K562 treated with DMSO at 1 percent for 24 hours (cell line): ENCODE data around the gene SLC37A4. TPM values are rescaled to one million over a fixed set of nuclear protein-coding genes. Genes with fewer than 3 reads are reported as not detected.

Source experiments
- total RNA-seq: library from RNA; unstranded; fragments of 300-600 nt; gene quantifications from 2 replicates; pipeline ENCODE4 v1.2.3, GENCODE V29; 2022; ENCODE audit warnings: low read depth; ENCODE audit not compliant: insufficient read depth

Gene SLC37A4
- 44.9 and 46.7 TPM in 2 replicates for total RNA-seq

GRCh38 chr11:119030329-119031047 lies at the start of gene SLC37A4:
SLC37A4 (minus strand) TSS chr11:119030877.

DNA sequence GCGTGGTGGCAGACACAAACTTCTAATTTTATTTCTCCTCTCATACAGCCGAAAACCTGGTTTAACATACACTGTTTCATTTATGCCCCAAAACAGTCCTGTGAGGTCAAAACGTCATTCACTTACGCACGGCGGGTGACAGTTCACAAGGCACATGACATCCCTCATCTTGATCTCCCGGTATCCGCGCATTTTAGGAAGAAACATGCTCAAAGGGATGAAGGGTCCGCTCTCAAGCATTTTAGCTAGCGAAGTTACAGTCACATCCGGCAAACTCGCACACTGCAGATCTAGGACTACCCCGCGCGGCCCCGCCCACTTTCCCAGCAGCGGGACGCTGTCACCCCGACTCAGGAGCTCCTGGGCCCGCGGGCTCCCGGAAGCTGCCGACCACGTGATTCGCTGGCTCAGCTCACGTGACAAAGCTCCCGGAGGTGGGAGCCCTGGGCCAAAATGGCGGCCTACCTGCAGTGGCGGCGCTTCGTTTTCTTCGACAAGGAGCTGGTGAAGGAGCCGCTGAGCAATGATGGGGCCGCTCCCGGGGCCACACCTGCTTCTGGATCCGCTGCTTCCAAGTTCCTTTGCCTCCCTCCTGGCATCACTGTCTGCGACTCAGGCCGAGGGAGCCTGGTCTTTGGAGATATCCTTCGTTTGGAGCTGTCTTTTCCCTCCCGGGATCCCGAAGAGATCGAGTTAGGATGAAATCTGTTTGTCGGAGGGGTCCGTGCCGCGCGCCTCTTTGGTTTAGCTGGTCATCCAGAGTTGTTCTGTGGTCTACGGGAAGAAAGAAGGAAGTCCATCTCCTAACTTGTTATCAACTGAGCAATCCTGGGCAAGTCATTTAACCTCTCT lies 36.9 kb upstream of the SLC37A4 start, which contains the start of gene VPS11:
TSS of gene VPS11 (plus strand) at position 448 of the 852 bp plus-strand sequence. CDS start at position 454, 6 bp downstream.

DNA sequence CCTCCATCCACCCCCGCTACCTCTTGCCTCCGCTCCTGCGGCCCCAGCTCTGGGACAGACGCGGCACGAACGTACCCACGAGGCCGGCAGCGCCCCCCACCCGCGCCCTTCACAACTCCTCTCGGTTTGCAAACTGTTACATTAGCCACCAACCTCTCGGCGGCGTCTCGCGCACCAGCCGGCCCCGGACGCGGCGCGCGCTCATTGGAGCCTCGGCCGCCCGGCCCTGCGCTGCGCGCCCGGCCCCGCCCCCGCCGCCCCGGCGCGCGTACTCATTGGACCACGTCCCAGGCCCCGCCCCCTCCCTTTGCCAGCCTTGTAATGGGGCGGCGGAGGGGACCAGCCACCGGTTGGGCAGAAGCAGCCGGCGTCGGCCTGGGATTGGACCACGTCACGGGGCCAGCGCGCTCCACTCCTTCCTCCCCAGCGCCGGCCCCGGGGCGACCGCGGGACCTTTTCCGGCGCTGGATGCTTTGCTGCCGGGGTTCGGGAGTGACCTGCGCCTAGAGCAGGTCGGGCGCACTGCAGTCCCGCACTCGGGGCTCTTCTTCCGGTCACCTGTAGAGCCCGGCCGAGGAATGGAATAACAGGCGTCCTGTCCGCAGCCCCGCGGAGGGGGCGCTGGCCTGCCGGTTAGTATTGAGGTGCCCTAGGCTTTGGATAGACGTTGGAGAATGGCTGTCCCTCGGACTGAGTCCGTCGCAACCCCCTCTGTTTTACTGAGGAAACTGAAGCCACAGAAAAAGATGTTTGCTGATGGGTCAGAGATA lies 26.5 kb upstream of the SLC37A4 start, which contains the start of gene HYOU1:
TSS of gene HYOU1 (minus strand) at position 206 of the 770 bp plus-strand sequence. CDS start 1,045 bp downstream, outside the sequence.

DNA sequence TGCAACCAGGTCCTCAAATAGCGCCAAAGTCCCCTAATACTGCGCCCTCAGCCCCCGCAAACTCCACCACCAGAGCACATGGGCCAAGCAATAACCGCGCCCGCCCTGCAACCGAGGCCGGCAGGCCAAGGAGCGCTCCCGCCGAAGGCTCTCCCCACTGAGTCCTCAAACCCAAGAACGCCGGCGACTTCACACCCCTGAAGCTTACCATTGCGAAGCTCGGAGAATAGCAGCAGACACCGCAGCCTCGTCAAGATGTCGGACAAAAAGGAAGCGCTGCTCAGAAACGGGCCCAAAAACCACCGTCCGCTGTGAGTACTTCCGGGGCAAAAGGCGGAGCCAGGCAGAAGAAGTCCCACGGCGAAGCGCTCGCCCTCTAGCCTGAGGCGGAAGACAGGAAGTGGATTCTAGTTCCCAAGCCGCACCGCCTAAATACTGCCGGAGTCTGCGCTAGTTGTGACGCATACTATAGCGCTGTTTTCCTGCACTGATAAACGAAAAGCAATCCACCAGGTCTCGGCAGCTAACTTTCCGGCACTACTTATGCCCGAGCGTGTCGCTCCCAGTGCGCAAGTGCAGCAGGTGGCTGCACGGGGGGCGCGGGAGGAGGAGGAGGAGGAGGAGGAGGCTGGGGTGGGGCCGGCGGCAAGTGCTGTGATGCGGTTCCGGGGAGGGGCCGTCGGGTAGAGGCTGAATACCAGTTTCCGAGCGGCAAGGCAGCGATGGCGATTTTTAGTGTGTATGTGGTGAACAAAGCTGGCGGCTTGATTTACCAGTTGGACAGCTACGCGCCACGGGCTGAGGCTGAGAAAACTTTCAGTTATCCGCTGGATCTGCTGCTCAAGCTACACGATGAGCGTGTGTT lies 12.4 kb downstream of the SLC37A4 start, which contains the start of the genes RPS25 and TRAPPC4:
TSS of gene RPS25 (minus strand) at position 270 of the 865 bp plus-strand sequence. CDS start at position 211, 59 bp downstream.
TSS of gene TRAPPC4 (plus strand) at position 693 of the 865 bp plus-strand sequence. CDS start at position 723, 30 bp downstream.

DNA sequence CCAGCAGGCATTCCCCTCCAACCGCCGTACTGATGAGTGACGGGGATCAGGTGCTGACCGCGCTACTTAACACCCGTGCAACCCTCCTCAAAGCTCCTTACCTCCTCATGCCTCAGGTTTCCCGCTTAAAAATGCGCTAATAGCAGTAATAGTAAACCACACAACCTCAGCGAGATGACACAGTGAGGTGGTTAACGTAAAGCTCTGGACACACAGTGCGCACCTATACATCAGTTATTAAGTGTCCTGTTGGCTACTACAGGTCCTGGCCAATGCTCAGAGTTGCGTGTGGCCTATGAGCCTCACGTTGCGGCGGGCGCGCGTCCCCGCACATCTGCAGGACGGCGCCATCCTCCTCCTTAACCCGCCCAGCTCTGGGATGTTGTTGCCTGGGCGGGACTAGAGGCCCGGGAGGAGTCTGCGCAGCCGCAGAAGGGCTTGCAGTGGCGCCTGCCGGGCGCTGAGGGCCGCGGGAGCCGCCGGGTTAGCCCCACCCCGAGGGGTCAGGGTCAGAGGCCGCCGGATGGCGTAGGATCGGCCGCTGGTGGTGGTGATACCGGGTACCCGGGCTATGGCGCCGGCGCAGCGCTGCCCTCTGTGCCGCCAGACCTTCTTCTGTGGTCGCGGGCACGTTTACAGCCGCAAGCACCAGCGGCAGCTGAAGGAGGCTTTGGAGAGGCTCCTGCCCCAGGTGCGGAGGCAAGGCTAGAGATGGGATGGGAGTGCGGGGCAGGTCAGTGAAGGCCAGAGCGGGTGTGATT lies 32.9 kb downstream of the SLC37A4 start, which contains the start of gene CENATAC:
TSS of gene CENATAC (plus strand) at position 512 of the 761 bp plus-strand sequence. CDS start at position 572, 60 bp downstream.

Other genes with a start within 250 kb of the SLC37A4 start
- gene DDX6, start 239.7 kb downstream of the SLC37A4 start, total RNA-seq, result 20.9 and 21.9 TPM in 2 replicates
- gene CXCR5, start 147.0 kb downstream of the SLC37A4 start, total RNA-seq, result not detected in 2 replicates
- gene BCL9L, start 105.0 kb downstream of the SLC37A4 start, total RNA-seq, result 14.4 and 16.6 TPM in 2 replicates
- gene UPK2, start 74.6 kb downstream of the SLC37A4 start, total RNA-seq, result not detected in 2 replicates
- not detected in 2 replicates for gene FOXR1, start 59.1 kb downstream of the SLC37A4 start, total RNA-seq
- gene CENATAC, start 32.7 kb downstream of the SLC37A4 start, total RNA-seq, result 9.1 and 9.2 TPM in 2 replicates
- 1,285 and 1,475 TPM in 2 replicates for gene RPS25, start 12.5 kb downstream of the SLC37A4 start, total RNA-seq
- gene TRAPPC4, start 12.1 kb downstream of the SLC37A4 start, total RNA-seq, result 150 and 152 TPM in 2 replicates
- 171 and 174 TPM in 2 replicates for gene HYOU1, start 26.3 kb upstream of the SLC37A4 start, total RNA-seq
- 28.9 and 34.3 TPM in 2 replicates for gene VPS11, start 36.9 kb upstream of the SLC37A4 start, total RNA-seq
- 60.8 and 72.6 TPM in 2 replicates for gene HMBS, start 54.0 kb upstream of the SLC37A4 start, total RNA-seq
- 43.3 and 51.9 TPM in 2 replicates for gene DPAGT1, start 71.0 kb upstream of the SLC37A4 start, total RNA-seq
- gene C2CD2L, start 76.5 kb upstream of the SLC37A4 start, total RNA-seq, result 41.4 and 44.2 TPM in 2 replicates
- gene HINFP, start 90.7 kb upstream of the SLC37A4 start, total RNA-seq, result 25.6 and 31.5 TPM in 2 replicates
- not detected in 2 replicates for gene ABCG4, start 118.2 kb upstream of the SLC37A4 start, total RNA-seq
- gene NLRX1, start 137.8 kb upstream of the SLC37A4 start, total RNA-seq, result 4.2 and 5.4 TPM in 2 replicates
- not detected in 2 replicates for gene NHERF4, start 154.6 kb upstream of the SLC37A4 start, total RNA-seq
- gene CBL, start 175.5 kb upstream of the SLC37A4 start, total RNA-seq, result 10.6 and 13.0 TPM in 2 replicates